CD14-positive monocyte (primary cell): ENCODE results near the gene PKD1. TPM values are rescaled to one million over a fixed set of nuclear protein-coding genes. Genes with fewer than 3 reads are reported as not detected.

Experiments used
- DNase-seq, 3 donors: peaks; one replicate each; pipeline ENCODE4 v3.0.0-alpha.2; 2011 to 2022
- H2AFZ ChIP-seq: 2 replicates; pipeline ENCODE4 v1.6.0; 2012; ENCODE audit warnings: mild to moderate bottlenecking, low read depth, low read length, inconsistent platforms; ENCODE audit not compliant: insufficient read depth, poor library complexity, severe bottlenecking
- H3K27ac ChIP-seq, 2 donors: 1 replicate in 1 of 2; 2 replicates in 1 of 2; pipeline ENCODE4 v1.5.1; 2012 to 2013; ENCODE audit warnings: low read length in 2 of 2, control low read depth in 1 of 2, inconsistent platforms in 1 of 2, low read depth in 1 of 2, mild to moderate bottlenecking in 1 of 2
- H3K27me3 ChIP-seq, 2 donors: one replicate each; pipeline versions ENCODE4 v1.6.0 to v1.6.1; 2011 to 2013; ENCODE audit warnings: low read length in 2 of 2; ENCODE audit not compliant: control insufficient read depth in 2 of 2, insufficient read depth in 2 of 2
- H3K36me3 ChIP-seq, 2 donors: replicated peaks in 1 of 2; 1 replicate in 1 of 2; 2 replicates in 1 of 2; pipeline versions ENCODE4 v1.5.1 to v1.6.1; 2012 to 2013; ENCODE audit warnings: low read length in 2 of 2, control low read depth in 1 of 2, inconsistent platforms in 1 of 2, mild to moderate bottlenecking in 1 of 2; ENCODE audit not compliant: insufficient read depth in 2 of 2, control insufficient read depth in 1 of 2
- H3K4me1 ChIP-seq, 2 donors: 1 replicate in 1 of 2; 2 replicates in 1 of 2; pipeline versions ENCODE4 v1.5.1 to v1.6.1; 2012 to 2013; ENCODE audit warnings: low read length in 2 of 2, control low read depth in 1 of 2, inconsistent platforms in 1 of 2, mild to moderate bottlenecking in 1 of 2, moderate library complexity in 1 of 2; ENCODE audit not compliant: insufficient read depth in 2 of 2, control insufficient read depth in 1 of 2
- H3K4me2 ChIP-seq: replicated peaks from 2 replicates; pipeline ENCODE3; 2012; ENCODE audit warnings: low read length, moderate library complexity, mild to moderate bottlenecking; ENCODE audit not compliant: poor library complexity, severe bottlenecking; ENCODE audit errors: extremely low read depth
- H3K4me3 ChIP-seq, 3 experiments: fragments of 200-600 bp in 1 of 3; sonication (generic) in 1 of 3; replicated peaks in 1 of 3; 1 replicate in 2 of 3; 2 replicates in 1 of 3; pipeline ENCODE4 v1.5.1; 2011 to 2013; ENCODE audit warnings: low read length in 3 of 3, mild to moderate bottlenecking in 3 of 3, control low read depth in 2 of 3, low read depth in 2 of 3, inconsistent platforms in 1 of 3, moderate library complexity in 1 of 3
- H3K79me2 ChIP-seq: 2 replicates; pipeline ENCODE4 v1.6.0; 2012; ENCODE audit warnings: mild to moderate bottlenecking, control low read depth, inconsistent platforms, low read length, moderate library complexity; ENCODE audit not compliant: insufficient read depth
- H3K9ac ChIP-seq: 2 replicates; pipeline ENCODE4 v1.6.0; 2017; ENCODE audit warnings: low read length, mild to moderate bottlenecking; ENCODE audit not compliant: insufficient read depth, poor library complexity, severe bottlenecking
- H3K9me3 ChIP-seq, 2 donors: replicated peaks in 1 of 2; 1 replicate in 1 of 2; 2 replicates in 1 of 2; pipeline versions ENCODE4 v1.5.1 to v1.6.1; 2012 to 2013; ENCODE audit warnings: low read length in 2 of 2, control low read depth in 1 of 2; ENCODE audit not compliant: control insufficient read depth in 1 of 2, insufficient read depth in 1 of 2
- H4K20me1 ChIP-seq: 2 replicates; pipeline ENCODE4 v1.6.0; 2012; ENCODE audit warnings: mild to moderate bottlenecking, low read length, control low read depth, moderate library complexity; ENCODE audit not compliant: insufficient read depth
- H3K27ac Mint-ChIP-seq, 7 donors: one replicate each; pipeline ENCODE4 v1.8.0; 2020; ENCODE audit warnings: mild to moderate bottlenecking in 7 of 7, mixed read lengths in 7 of 7, moderate library complexity in 6 of 7, inconsistent platforms in 2 of 7
- H3K27me3 Mint-ChIP-seq, 3 donors: one replicate each; pipeline ENCODE4 v1.8.0; 2021 to 2022; ENCODE audit warnings: low read depth in 3 of 3, mild to moderate bottlenecking in 3 of 3, mixed read lengths in 3 of 3, moderate library complexity in 3 of 3, inconsistent platforms in 1 of 3
- H3K36me3 Mint-ChIP-seq, 2 donors: one replicate each; pipeline ENCODE4 v1.8.0; 2020; ENCODE audit warnings: mixed read lengths in 2 of 2, inconsistent platforms in 1 of 2, mild to moderate bottlenecking in 1 of 2
- H3K4me1 Mint-ChIP-seq: one replicate; pipeline ENCODE4 v1.8.0; 2020; ENCODE audit warnings: mild to moderate bottlenecking, mixed read lengths
- H3K4me3 Mint-ChIP-seq, 2 donors: one replicate each; pipeline ENCODE4 v1.8.0; 2020; ENCODE audit warnings: mild to moderate bottlenecking in 2 of 2, mixed read lengths in 2 of 2, moderate library complexity in 1 of 2
- H3K9me3 Mint-ChIP-seq, 7 donors: one replicate each; pipeline ENCODE4 v1.8.0; 2020 to 2022; ENCODE audit warnings: mixed read lengths in 7 of 7, mild to moderate bottlenecking in 6 of 7, moderate library complexity in 6 of 7, inconsistent platforms in 2 of 7
- CTCF ChIP-seq: fragments of 200-600 bp; IDR thresholded peaks from one replicate; pipeline ENCODE4 v1.8.0; 2022; ENCODE audit warnings: antibody characterized with exemption, mild to moderate bottlenecking
- WGBS: methylation state at CpG from one replicate; pipeline ENCODE4 v1.1.5; 2013; ENCODE audit warnings: missing lambda C conversion rate; ENCODE audit not compliant: insufficient coverage; 5-methylcytosine and 5-hydroxymethylcytosine counted together
- intact Hi-C, 2 donors: fragments of 100-400 bp; cut with micrococcal nuclease; formaldehyde crosslinking; loops; one replicate each; pipeline versions ENCODE4 v1.15.0 to v1.15.1; 2023
- polyA plus RNA-seq, 3 donors: library from polyadenylated mRNA; depleted of rRNA in 1 of 3; unstranded in 2 of 3; stranded (reverse) in 1 of 3; fragments of 300-500 nt in 2 of 3; fragments of >200 nt in 1 of 3; fragmentation: Illumina TruSeq in 2 of 3; gene quantifications; 1 replicate in 2 of 3; 2 replicates in 1 of 3; pipeline ENCODE4 v1.2.3, GENCODE V29; 2012 to 2021

Gene PKD1
- polyA plus RNA-seq, 3 donors: 0.22 to 53.8 (median 1.6) TPM

DNA sequence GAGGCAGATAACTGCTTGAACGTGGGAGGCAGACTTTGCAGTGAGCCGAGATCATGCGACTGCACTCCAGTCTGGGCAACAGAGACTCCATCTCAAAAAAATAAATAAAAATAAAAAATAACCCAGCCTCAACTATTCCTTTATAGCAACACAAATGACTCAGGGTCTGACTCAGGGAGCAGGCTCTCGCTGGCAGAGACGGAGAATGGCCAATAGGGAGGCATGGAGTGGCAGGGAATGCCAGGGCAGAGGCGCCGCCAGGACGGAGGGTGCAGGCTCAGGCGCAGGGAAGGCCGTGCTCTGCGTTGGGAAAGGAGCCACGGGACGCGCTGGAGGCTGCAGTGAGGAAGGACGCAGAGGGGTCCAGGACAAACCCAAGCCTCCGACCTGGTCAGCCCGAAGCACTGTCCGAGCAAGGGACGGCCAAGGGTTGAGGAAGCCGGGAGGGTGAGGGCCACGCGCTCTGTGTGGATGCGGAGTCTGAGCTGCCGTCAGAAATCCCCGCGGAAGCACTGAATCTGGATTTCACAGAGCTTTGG, 40.3 kb downstream of the PKD1 start:
- no peak overlapping the region for H3K27ac ChIP-seq
- no peak overlapping the region for H3K4me3 ChIP-seq
- intact Hi-C loops: no loop called here
- H4K20me1 ChIP-seq: no peaks in the 10 kb centered on the region
- no peak overlapping the region for H3K27ac Mint-ChIP-seq
- no peaks in the 10 kb centered on the region for H3K27me3 Mint-ChIP-seq
- no peak overlapping the region for H3K9ac ChIP-seq
- H3K79me2 ChIP-seq: no peaks in the 10 kb centered on the region
- H3K4me2 ChIP-seq: no peak overlapping the region
- no peaks in the 10 kb centered on the region for H3K4me1 ChIP-seq
- no peaks in the 10 kb centered on the region for H3K9me3 ChIP-seq
- DNase-seq: no peak
- TF ChIP-seq CTCF: no peak
- 99% methylated on average over 22 of the region's 26 CpGs for WGBS
- H2AFZ ChIP-seq: no peak overlapping the region
- peaks cover 13 to 52% of the 10 kb centered on the region in 2 donors for H3K36me3 Mint-ChIP-seq
- H3K4me1 Mint-ChIP-seq: no peaks in the 10 kb centered on the region
- H3K4me3 Mint-ChIP-seq: no peak overlapping the region
- no peaks in the 10 kb centered on the region for H3K27me3 ChIP-seq
- H3K9me3 Mint-ChIP-seq: peaks cover 0 to 2% (median 0%) of the 10 kb centered on the region in 7 donors
- H3K36me3 ChIP-seq: peaks cover 23 to 34% of the 10 kb centered on the region in 2 donors

- Histone ChIP-seq H3K27me3 (no peaks in the 10 kb centered on the region), H3K27ac (no peak overlapping the region), H3K9ac (no peak overlapping the region), H3K4me2 (no peak overlapping the region), H3K9me3 (no peaks in the 10 kb centered on the region), H3K4me1 (no peaks in the 10 kb centered on the region), H4K20me1 (no peaks in the 10 kb centered on the region), H3K79me2 (no peaks in the 10 kb centered on the region), H2AFZ (no peak overlapping the region), H3K4me3 (no peak overlapping the region), H3K36me3 (peaks cover 32 to 35% of the 10 kb centered on the region in 2 donors)
- Mint-ChIP-seq H3K4me3 (no peak overlapping the region), H3K36me3 (peaks cover 19 to 55% of the 10 kb centered on the region in 2 donors), H3K27me3 (no peaks in the 10 kb centered on the region), H3K9me3 (peaks cover 0 to 2% (median 0%) of the 10 kb centered on the region in 7 donors), H3K4me1 (no peaks in the 10 kb centered on the region), H3K27ac (no peak overlapping the region)
- intact Hi-C loops: no loop called here
- 96% methylated on average over 10 of the region's 15 CpGs for WGBS
- DNase-seq: no peak
- no peak for TF ChIP-seq CTCF
Measured at GRCh38 chr16:2093793-2094192, 41.9 kb downstream of the PKD1 start.
